GM19043 (cell line): ENCODE results near the gene KCND2.
"Not testable (repeated sequence)": the region's sequence is repeated elsewhere in the genome, so short reads cannot be mapped to it uniquely, and the experiment has no call there.

ENCODE experiments used
- ATAC-seq: cut with Tn5 transposase; IDR thresholded peaks from one replicate; pipeline ENCODE4 v1.9.1; 2021; ENCODE audit warnings: low read depth; ENCODE audit not compliant: unreplicated experiment

Gene KCND2

GRCh38 chr7:120675076-120675475, 402.1 kb downstream of the KCND2 start:
- ATAC-seq: no peak

DNA sequence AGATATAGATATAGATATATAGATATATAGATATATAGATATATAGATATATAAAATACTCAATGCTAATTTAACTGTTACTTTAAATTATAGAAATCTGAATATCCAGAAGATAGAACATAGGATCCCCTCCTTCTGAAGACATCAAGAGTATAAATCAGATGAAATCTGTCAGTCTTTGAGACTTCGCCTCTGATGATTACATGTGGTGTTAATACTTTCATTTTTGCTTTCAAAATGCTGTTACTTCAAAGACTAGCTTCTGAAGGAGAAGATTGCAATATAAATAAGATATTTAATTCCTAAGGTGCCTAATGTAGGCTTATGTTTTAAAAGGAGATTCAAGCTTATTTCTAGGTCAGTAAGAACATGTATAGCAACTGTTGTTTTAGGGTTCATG, 404.6 kb downstream of the KCND2 start:
- ATAC-seq: no peak

DNA sequence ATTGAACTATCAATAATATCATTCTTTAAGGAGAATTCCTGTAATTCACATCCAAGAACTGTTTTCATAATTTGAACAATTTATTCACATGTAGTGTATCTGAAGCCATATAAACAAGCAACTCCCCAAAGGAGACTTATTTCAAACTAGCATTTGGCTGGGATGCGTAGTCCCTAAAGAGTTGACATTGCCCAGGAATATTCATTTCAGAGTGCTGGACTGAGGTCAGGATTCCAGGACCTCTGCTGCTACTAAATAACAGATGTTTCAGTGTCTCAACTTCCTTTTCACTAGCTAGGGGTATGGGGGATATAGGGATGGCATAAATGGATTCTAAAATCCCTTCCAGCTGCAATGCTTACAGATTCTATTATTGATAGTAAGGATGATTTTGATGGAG, 408.0 kb downstream of the KCND2 start:
- no peak for ATAC-seq

DNA sequence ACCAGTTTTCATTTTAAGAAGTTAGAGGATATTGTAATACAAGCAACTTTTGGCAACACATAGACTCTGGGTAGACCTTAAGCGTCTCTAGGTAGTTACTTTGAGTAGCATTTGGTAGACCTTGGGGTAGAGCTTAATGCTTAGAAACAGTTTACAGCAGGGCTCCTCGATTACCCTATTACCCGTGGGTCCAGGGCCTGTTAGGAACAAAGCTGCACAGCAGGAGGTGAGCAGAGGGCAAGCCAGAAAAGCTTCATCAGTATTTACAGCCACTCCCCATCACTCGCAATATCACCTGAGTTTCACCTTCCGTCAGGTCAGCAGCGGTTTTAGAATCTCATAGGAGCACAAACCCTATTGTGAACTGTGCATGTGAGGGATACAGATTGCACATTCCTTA, 411.5 kb downstream of the KCND2 start:
- ATAC-seq: no peak

DNA sequence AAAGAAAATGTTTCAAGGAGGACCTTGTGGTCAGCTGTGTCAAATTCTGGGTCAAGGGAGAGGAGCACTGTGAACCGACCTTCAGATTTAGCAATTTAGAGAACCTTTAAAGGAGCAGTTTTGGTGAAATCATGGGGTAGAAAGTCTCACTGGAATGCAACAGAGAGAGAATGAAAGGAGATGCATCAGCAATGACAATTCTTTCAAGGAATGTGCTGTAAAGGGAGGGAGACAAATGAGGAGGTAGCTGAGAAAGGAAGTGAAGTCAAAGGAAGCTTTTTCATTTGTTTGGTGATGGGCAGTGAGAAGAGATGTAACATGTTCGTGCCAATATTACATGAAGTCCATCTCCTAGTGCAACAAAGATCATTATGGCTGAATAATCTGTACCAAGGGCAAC, 418.9 kb downstream of the KCND2 start:
- no peak for ATAC-seq

DNA sequence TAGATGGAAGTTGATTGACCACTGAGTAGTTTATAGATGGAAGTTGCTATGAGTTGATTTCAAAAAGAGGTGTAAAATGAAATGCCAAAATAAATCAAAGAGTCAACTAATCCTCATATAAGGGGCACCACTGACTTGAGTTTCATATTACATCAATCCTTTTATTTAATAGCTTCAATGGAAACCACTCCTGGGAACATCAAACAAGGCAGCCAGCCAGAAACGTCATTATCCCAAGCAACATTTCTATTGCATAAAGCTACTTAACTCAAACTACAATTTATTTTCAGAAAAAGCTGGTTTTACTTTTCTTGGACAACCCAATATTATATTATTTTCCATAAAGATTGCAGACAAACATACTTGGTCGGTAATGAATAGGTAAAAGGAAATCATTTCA, 422.9 kb downstream of the KCND2 start:
- no peak for ATAC-seq

GRCh38 chr7:120700796-120701195, 427.8 kb downstream of the KCND2 start:
- ATAC-seq: no peak

GRCh38 chr7:120702408-120702807, 429.4 kb downstream of the KCND2 start:
- not testable (repeated sequence) for ATAC-seq

- ATAC-seq: no peak
Measured at GRCh38 chr7:120703585-120704240, 430.7 kb downstream of the KCND2 start.

DNA sequence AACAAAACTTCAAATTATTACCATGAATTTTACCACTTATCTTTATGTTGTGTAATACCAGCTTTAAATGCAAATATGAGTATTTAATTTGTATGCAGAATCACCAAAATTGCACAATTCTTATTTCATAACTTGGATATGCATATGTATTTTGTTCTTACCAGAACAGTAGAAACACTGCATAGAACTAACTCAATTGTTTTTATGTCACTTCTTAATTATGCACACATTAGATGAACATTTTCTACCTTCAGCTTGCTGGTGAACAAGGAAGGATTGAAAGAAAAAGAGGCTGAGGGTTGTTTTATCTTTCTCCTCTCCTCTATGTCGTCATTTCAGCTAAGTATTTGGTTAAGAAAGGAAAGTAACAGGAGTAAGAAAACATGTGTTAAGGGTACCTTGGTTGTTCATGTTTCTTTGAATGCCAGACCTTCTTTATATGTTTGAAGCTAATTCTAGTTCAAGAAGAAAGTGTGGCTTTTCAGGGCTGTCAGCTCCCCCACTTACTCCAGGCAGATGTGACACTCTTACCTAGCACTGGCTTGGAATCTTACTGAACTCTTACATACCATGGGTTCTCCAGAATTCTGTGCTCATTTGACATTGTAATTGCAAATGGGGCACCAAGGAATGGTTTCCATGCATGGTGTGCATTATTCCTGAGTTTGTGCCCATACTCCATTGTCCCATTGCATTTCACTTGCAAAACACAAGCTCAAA, 436.4 kb downstream of the KCND2 start:
- no peak for ATAC-seq

- no peak for ATAC-seq
Measured at GRCh38 chr7:120709972-120710320, 437.0 kb downstream of the KCND2 start.

- ATAC-seq: no peak
Measured at GRCh38 chr7:120714945-120715344, 442.0 kb downstream of the KCND2 start.

DNA sequence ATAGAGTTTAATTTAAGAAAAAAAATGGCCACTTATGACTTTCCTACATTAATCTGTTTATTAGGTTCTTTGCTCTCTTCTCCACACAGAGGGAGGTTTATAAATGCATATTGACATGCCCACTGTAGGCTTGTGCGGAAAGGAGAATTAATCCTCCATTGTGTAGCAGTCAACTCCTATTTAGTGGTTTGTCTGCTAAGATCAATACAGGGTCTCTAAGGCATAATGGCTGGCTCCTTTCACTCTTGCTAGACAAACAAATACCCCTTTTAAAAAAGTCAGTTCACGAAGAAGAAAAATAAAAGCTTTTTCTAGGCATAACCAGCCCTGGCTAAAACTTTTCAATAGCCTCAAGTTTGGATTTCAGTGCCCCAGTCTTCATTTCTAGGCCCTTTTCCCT, 443.3 kb downstream of the KCND2 start:
- ATAC-seq: no peak

GRCh38 chr7:120717166-120717565, 444.2 kb downstream of the KCND2 start:
- no peak for ATAC-seq

DNA sequence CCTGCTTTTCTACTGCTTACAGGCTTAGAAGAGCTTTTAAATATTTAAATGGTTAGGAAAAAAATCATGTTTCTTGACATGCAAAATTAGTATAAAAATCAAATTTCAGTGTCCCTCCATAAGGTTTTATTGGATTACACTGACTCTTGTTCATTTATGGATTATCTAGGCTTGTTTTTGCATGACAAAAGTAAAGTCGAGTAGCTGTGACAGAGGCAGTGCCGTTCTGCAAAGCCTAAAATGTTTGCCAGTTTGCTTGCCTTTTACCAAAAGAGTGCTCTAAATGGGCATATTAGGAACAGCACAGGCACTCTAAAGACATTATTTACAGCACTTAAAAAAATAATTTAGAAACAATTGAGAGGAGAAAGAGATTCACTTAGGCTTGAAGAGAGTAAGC, 445.4 kb downstream of the KCND2 start:
- no peak for ATAC-seq

- no peak for ATAC-seq
Measured at GRCh38 chr7:120720317-120720716, 447.3 kb downstream of the KCND2 start.

DNA sequence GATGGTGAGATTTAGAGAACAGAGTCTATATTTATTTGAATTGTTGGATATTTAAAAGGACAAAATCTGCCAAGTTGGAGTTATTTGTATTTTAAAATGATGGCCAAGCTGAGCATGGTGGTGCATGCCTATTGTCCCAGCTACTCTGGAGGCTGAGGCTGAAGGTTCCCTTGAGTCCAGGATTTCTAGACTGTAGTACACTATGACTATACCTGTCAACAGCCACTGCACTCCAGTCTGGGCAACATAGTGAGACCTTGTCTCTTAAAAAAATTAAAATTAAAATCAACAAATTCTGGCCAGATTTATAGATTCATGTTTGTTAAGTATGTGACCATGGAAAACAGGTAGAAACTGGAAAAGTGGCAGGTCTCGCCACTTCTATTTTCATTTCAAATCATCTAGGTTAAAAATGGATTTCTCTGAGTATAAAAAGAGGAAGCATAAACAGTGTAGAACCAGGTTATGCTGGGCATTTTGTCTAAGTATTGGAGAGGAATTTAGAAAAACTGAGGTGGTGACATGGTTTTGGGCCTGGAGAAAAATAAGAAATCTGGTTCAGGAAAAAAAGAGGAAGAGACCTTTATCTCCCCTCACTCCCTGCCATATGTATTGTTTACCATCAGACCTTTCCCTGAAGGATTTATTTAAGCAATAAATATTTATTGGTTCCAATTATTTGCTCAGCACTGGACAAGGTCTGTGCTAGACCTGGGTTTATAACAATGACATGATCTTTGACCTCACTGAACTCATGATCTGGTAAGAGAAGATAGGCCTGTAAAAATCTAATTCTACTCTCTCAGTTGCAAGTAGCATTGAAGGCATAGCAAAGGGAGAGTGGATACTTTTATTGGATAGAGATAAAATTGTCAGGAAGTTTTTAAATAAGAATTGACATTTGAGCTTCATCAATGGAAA, 450.8 kb downstream of the KCND2 start:
- ATAC-seq: no peak

DNA sequence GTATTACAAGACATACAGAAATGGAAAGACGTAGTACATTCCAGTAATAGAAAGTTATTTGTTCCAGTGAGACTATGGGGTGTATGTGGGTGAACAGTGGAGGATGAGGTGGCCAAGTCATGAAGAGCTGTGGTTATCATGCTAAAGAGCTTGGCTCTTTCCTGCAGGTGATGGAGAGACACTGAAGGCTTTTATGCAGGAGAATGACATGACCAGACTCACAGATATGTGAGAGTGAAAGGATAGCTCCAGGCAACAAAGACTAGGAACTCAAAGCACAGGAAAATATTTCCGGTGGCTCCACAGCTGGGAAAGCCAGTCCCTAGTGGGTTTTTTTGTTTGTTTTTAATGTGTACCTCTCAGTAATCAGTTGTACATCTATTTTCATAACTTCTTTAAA, 451.5 kb downstream of the KCND2 start:
- ATAC-seq: no peak

GRCh38 chr7:120724955-120725354, 452.0 kb downstream of the KCND2 start:
- ATAC-seq: no peak

DNA sequence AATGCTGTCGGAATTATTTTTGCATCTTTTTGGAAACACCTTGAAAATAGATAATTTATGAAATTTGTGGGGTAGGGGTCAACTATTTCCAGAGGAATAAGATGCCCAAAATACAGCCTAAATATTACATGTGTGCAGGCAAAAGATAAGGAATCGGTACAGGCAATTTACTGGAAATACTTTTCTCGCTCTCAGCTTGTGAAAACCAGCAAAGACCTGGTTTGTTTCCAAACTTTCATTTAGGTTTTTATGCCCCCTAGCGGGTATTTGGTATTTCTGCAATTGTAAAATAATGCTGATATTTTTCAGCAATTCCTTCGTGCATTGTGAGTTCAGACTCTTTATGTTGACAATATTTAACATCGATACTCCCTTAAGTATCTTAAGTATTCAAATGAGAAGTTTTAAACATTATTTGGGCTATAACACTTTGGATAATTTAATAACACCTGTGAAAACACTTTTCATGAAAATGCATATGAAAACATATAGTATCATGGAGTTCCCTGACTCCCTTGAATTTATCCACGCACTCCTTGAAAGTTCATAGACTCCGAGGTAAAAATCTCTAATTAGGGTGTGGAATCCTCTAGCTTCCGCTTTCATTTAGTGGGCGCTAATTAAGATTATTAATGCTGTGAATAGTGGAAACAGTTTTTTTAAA, 452.5 kb downstream of the KCND2 start:
- no peak for ATAC-seq

GRCh38 chr7:120729245-120729644, 456.3 kb downstream of the KCND2 start:
- no peak for ATAC-seq
